K562 (cell line): Measurements from ENCODE around the gene CTDSP1. TPM values are rescaled to one million over a fixed set of nuclear protein-coding genes. Genes with fewer than 3 reads are reported as not detected.

Source experiments
- DDX20 ChIP-seq: fragments of 450-650 bp; IDR thresholded peaks from 2 replicates; pipeline ENCODE4 v1.6.1; 2016; ENCODE audit warnings: missing genetic modification characterization, low read depth, mild to moderate bottlenecking, missing compliant biosample characterization, moderate library complexity
- FOXA1 ChIP-seq: fragments of 450-650 bp; IDR thresholded peaks from 2 replicates; pipeline ENCODE4 v1.6.1; 2016; ENCODE audit warnings: mild to moderate bottlenecking, borderline replicate concordance
- MED1 ChIP-seq: sonication (generic); formaldehyde crosslinking; IDR thresholded peaks from 2 replicates; pipeline ENCODE4 v1.8.1; 2023; ENCODE audit warnings: missing genetic modification reagents, borderline replicate concordance
- MIER1 ChIP-seq: fragments of 450-650 bp; IDR thresholded peaks from 2 replicates; pipeline ENCODE4 v1.6.1; 2016; ENCODE audit warnings: antibody characterized with exemption, mild to moderate bottlenecking, low read depth
- RBM14 ChIP-seq: fragments of 200-400 bp; formaldehyde crosslinking; IDR thresholded peaks from 2 replicates; pipeline ENCODE4 v1.6.1; 2018; ENCODE audit warnings: low read depth, mild to moderate bottlenecking, low read length, moderate library complexity, borderline replicate concordance; ENCODE audit not compliant: insufficient read depth
- TAF15 ChIP-seq: fragments of 200-400 bp; formaldehyde crosslinking; IDR thresholded peaks from 2 replicates; pipeline ENCODE4 v1.6.1; 2017; ENCODE audit warnings: mild to moderate bottlenecking, low read depth, low read length, moderate library complexity
- U2AF1 ChIP-seq: fragments of 200-400 bp; formaldehyde crosslinking; optimal IDR thresholded peaks from 2 replicates; pipeline ENCODE3; 2017; ENCODE audit warnings: mild to moderate bottlenecking, low read depth, low read length, moderate library complexity
- U2AF2 ChIP-seq: fragments of 200-400 bp; formaldehyde crosslinking; optimal IDR thresholded peaks from 2 replicates; pipeline ENCODE3; 2017; ENCODE audit warnings: low read depth, mild to moderate bottlenecking, low read length
- USF1 ChIP-seq: sonication (generic); formaldehyde crosslinking; IDR thresholded peaks from 2 replicates; pipeline ENCODE4 v1.9.0; 2022; ENCODE audit warnings: mild to moderate bottlenecking, missing genetic modification reagents
- XRCC3 ChIP-seq: fragments of 450-650 bp; IDR thresholded peaks from 2 replicates; pipeline ENCODE4 v1.6.1; 2017; ENCODE audit warnings: mild to moderate bottlenecking, moderate library complexity
- ZNF12 ChIP-seq: sonication (generic); formaldehyde crosslinking; IDR thresholded peaks from 2 replicates; pipeline ENCODE4 v1.4.0; 2020; ENCODE audit warnings: mild to moderate bottlenecking, missing genetic modification reagents
- ZNF274 ChIP-seq: IDR thresholded peaks from 2 replicates; pipeline ENCODE4 v1.6.1; 2011; ENCODE audit warnings: low read depth, mild to moderate bottlenecking, low read length, moderate library complexity, borderline replicate concordance
- ZNF280B ChIP-seq: fragments of 250-450 bp; sonication (Bioruptor Pico); IDR thresholded peaks from 2 replicates; pipeline ENCODE4 v1.5.1; 2021; ENCODE audit warnings: mild to moderate bottlenecking
- ZNF583 ChIP-seq: fragments of 250-450 bp; sonication (Bioruptor Pico); IDR thresholded peaks from 2 replicates; pipeline ENCODE4 v1.4.0; 2020
- polyA plus RNA-seq, 8 experiments: library from polyadenylated mRNA; depleted of rRNA in 4 of 8; stranded (reverse) in 5 of 8; unstranded in 3 of 8; fragments of >200 nt; fragmentation: Nextera tagmentation in 2 of 8; fragmentation: Illumina TruSeq in 1 of 8; extraction: Ambion mirVana in 2 of 8; extraction: Trizol in 1 of 8; gene quantifications; 2 replicates each; pipeline versions ENCODE4 v1.2.1 to v1.2.3, GENCODE V29; 2011 to 2014; ENCODE audit warnings: inconsistent platforms in 1 of 8, missing spikeins in 1 of 8
- total RNA-seq, 7 experiments: library from RNA; depleted of rRNA in 6 of 7; stranded (reverse); fragments of >200 nt in 6 of 7; fragmentation: Illumina TruSeq in 2 of 7; extraction: Trizol in 2 of 7; gene quantifications; 2 replicates each; pipeline versions ENCODE4 v1.2.1 to v1.2.3, GENCODE V29; 2011 to 2021; ENCODE audit warnings: low replicate concordance in 1 of 7
- TF ChIP-seq, protein P1 (sequence below), 2 experiments: fragments of 250-450 bp in 1 of 2; fragments of 450-650 bp in 1 of 2; sonication (Bioruptor Pico) in 1 of 2; IDR thresholded peaks; 2 replicates each; pipeline versions ENCODE4 v1.6.1 to v1.8.0; 2016 to 2021; ENCODE audit warnings: mild to moderate bottlenecking in 2 of 2, moderate library complexity in 2 of 2, missing compliant biosample characterization in 1 of 2, missing genetic modification characterization in 1 of 2
- TF ChIP-seq, protein P2 (sequence below): fragments of 250-450 bp; sonication (Bioruptor Pico); IDR thresholded peaks from 2 replicates; pipeline ENCODE4 v1.4.0; 2020; ENCODE audit warnings: mild to moderate bottlenecking, moderate library complexity
- TF ChIP-seq, protein P3 (sequence below): fragments of 250-450 bp; sonication (Bioruptor Pico); IDR thresholded peaks from 2 replicates; pipeline ENCODE4 v1.9.0; 2021; ENCODE audit warnings: mild to moderate bottlenecking

The CTDSP1 gene
- total and polyA plus RNA-seq, 9 of the 15 experiments (the other 6 are each of a cell fraction or from before 2014, with no cell fraction given) = 2.4 to 74.8 (median 45.8) TPM

GRCh38 chr2:218406209-218406948 lies 6.7 kb downstream of the CTDSP1 start (continued):
- TF ChIP-seq ZNF280B (CRISPR knock-in tag) (no peak), ZNF274 (no peak), ZNF12 (CRISPR knock-in tag) (no peak), MED1 (no peak), U2AF2 (no peak), DDX20 (no peak), ZNF583 (CRISPR knock-in tag) (no peak), TAF15 (no peak), MIER1 (no peak), FOXA1 (no peak), XRCC3 (no peak), USF1 (CRISPR knock-in tag) (no peak), U2AF1 (no peak), RBM14 (no peak)
- TF ChIP-seq, protein P1, sequence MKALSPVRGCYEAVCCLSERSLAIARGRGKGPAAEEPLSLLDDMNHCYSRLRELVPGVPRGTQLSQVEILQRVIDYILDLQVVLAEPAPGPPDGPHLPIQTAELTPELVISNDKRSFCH (CRISPR knock-in tag; IDR thresholded peaks at IDR 0.05) = no peak
- TF ChIP-seq, protein P1 (tag; IDR thresholded peaks at IDR 0.05) = no peak
- TF ChIP-seq, protein P2, sequence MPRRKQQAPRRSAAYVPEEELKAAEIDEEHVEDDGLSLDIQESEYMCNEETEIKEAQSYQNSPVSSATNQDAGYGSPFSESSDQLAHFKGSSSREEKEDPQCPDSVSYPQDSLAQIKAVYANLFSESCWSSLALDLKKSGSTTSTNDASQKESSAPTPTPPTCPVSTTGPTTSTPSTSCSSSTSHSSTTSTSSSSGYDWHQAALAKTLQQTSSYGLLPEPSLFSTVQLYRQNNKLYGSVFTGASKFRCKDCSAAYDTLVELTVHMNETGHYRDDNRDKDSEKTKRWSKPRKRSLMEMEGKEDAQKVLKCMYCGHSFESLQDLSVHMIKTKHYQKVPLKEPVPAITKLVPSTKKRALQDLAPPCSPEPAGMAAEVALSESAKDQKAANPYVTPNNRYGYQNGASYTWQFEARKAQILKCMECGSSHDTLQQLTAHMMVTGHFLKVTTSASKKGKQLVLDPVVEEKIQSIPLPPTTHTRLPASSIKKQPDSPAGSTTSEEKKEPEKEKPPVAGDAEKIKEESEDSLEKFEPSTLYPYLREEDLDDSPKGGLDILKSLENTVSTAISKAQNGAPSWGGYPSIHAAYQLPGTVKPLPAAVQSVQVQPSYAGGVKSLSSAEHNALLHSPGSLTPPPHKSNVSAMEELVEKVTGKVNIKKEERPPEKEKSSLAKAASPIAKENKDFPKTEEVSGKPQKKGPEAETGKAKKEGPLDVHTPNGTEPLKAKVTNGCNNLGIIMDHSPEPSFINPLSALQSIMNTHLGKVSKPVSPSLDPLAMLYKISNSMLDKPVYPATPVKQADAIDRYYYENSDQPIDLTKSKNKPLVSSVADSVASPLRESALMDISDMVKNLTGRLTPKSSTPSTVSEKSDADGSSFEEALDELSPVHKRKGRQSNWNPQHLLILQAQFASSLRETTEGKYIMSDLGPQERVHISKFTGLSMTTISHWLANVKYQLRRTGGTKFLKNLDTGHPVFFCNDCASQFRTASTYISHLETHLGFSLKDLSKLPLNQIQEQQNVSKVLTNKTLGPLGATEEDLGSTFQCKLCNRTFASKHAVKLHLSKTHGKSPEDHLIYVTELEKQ (CRISPR knock-in tag) = no peak
- TF ChIP-seq, protein P3, sequence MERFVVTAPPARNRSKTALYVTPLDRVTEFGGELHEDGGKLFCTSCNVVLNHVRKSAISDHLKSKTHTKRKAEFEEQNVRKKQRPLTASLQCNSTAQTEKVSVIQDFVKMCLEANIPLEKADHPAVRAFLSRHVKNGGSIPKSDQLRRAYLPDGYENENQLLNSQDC = no peak
